Caco-2 (cell line): Measurements from ENCODE around the gene STPG1. TPM values are rescaled to one million over a fixed set of nuclear protein-coding genes. Genes with fewer than 3 reads are reported as not detected.

Experiments
- BruUV-seq: library from RNA; stranded (reverse); fragments of 400-500 nt; replicated peaks from 2 replicates; lab custom pipeline; 2021; lab: Mats Ljungman, UMichigan
- CTCF ChIA-PET: fragments of 300-600 bp; sonication (Branson Sonifier 250); formaldehyde crosslinking; loops from one replicate; lab custom pipeline; 2022; ENCODE audit warnings: antibody characterized with exemption; lab: Charles Lee
- POLR2A ChIA-PET: fragments of 300-600 bp; sonication (Branson Sonifier 250); formaldehyde crosslinking; loops from one replicate; lab custom pipeline; 2022; ENCODE audit warnings: antibody characterized with exemption; lab: Charles Lee
- DNase-seq, 2 experiments: peaks; one replicate each; pipeline versions ENCODE4 v3.0.0 to v3.0.0-alpha.2; 2020 to 2022
- H3K27me3 ChIP-seq: replicated peaks from 2 replicates; pipeline ENCODE4 v1.6.0; 2011; ENCODE audit warnings: low read length; ENCODE audit not compliant: control insufficient read depth, insufficient read depth
- H3K36me3 ChIP-seq: 2 replicates; pipeline ENCODE4 v1.5.1; 2011; ENCODE audit warnings: low read length; ENCODE audit not compliant: control insufficient read depth, insufficient read depth
- H3K4me1 ChIP-seq: fragments of 250-450 bp; sonication (Bioruptor Pico); 2 replicates; pipeline ENCODE4 v1.5.1; 2020; ENCODE audit warnings: mild to moderate bottlenecking
- H3K4me3 ChIP-seq: 2 replicates; pipeline ENCODE4 v1.5.1; 2011; ENCODE audit warnings: low read depth, mild to moderate bottlenecking, control low read depth, low read length
- H3K9me3 ChIP-seq: fragments of 250-450 bp; sonication (Bioruptor Pico); 2 replicates; pipeline ENCODE4 v1.5.1; 2020; ENCODE audit warnings: mild to moderate bottlenecking, moderate library complexity
- H3K27ac Mint-ChIP-seq: one replicate; pipeline ENCODE4 v1.8.0; 2022; ENCODE audit warnings: mixed read lengths; ENCODE audit not compliant: unreplicated experiment
- H3K27me3 Mint-ChIP-seq: one replicate; pipeline ENCODE4 v1.8.0; 2022; ENCODE audit warnings: mixed read lengths; ENCODE audit not compliant: insufficient read depth, unreplicated experiment
- H3K36me3 Mint-ChIP-seq: one replicate; pipeline ENCODE4 v1.8.0; 2022; ENCODE audit warnings: mild to moderate bottlenecking, mixed read lengths; ENCODE audit not compliant: insufficient read depth, unreplicated experiment
- H3K4me1 Mint-ChIP-seq: one replicate; pipeline ENCODE4 v1.8.0; 2022; ENCODE audit warnings: low read depth, mixed read lengths; ENCODE audit not compliant: unreplicated experiment
- H3K4me3 Mint-ChIP-seq: one replicate; pipeline ENCODE4 v1.8.0; 2022; ENCODE audit warnings: mild to moderate bottlenecking, moderate library complexity, mixed read lengths; ENCODE audit not compliant: unreplicated experiment
- H3K9me3 Mint-ChIP-seq: one replicate; pipeline ENCODE4 v1.8.0; 2022; ENCODE audit warnings: mixed read lengths; ENCODE audit not compliant: unreplicated experiment
- CTCF ChIP-seq, 2 experiments: fragments of 200-600 bp in 1 of 2; IDR thresholded peaks; 1 replicate in 1 of 2; 2 replicates in 1 of 2; pipeline versions ENCODE4 v1.5.1 to v1.8.0; 2011 to 2022; ENCODE audit warnings: antibody characterized with exemption in 1 of 2, control low read depth in 1 of 2, inconsistent platforms in 1 of 2, low read depth in 1 of 2, low read length in 1 of 2, mild to moderate bottlenecking in 1 of 2, moderate library complexity in 1 of 2; ENCODE audit not compliant: insufficient read depth in 1 of 2, severe bottlenecking in 1 of 2, unreplicated experiment in 1 of 2
- intact Hi-C: fragments of 100-400 bp; cut with micrococcal nuclease; formaldehyde crosslinking; loops from one replicate; pipeline ENCODE4 v1.10.0; 2022; ENCODE audit not compliant: unreplicated experiment
- total RNA-seq: library from RNA; stranded (reverse); gene quantifications from 2 replicates; pipeline ENCODE4 v1.2.3, GENCODE V29; 2022

The STPG1 gene
- total RNA-seq, 1 experiment from 2014 or later = 8.6 TPM

- no peak for DNase-seq
- 0 out of 2 replicates have a peak, but pooled peaks cover 6% of the 10 kb centered on the region for H3K4me1 ChIP-seq
- peaks cover 7% of the 10 kb centered on the region for H3K4me1 Mint-ChIP-seq
- TF ChIP-seq CTCF (IDR thresholded peaks at IDR 0.05; ENCODE audit: insufficient read depth in 1 of 2, low read depth in 1 of 2, low read length in 1 of 2, severe bottlenecking in 1 of 2, unreplicated experiment in 1 of 2) = no peak
- H3K4me3 Mint-ChIP-seq = no peak overlapping the region
- H3K27me3 ChIP-seq = no peaks in the 10 kb centered on the region
- no peak overlapping the region for H3K4me3 ChIP-seq
- no peaks in the 10 kb centered on the region for H3K36me3 Mint-ChIP-seq
- ChIA-PET POLR2A (no interaction called here), CTCF (no interaction called here)
- H3K36me3 ChIP-seq = no peaks in the 10 kb centered on the region
- H3K27ac Mint-ChIP-seq = no peak overlapping the region
- no peaks in the 10 kb centered on the region for H3K9me3 ChIP-seq
- BruUV-seq = no TSS peak
- H3K9me3 Mint-ChIP-seq = no peaks in the 10 kb centered on the region
- H3K27me3 Mint-ChIP-seq = no peaks in the 10 kb centered on the region
- intact Hi-C loops = no loop called here
These were observed 102.3 kb downstream of the STPG1 start for GRCh38 chr1:24311234-24311633.

GRCh38 chr1:24309762-24310485, 103.7 kb downstream of the STPG1 start:
- no peaks in the 10 kb centered on the region for H3K27me3 Mint-ChIP-seq
- BruUV-seq = no TSS peak

More at GRCh38 chr1:24309762-24310485, 103.7 kb downstream of the STPG1 start:
- H3K27me3 ChIP-seq = no peaks in the 10 kb centered on the region
- no peak for DNase-seq
- POLR2A ChIA-PET = no interaction called here
- no peak overlapping the region for H3K27ac Mint-ChIP-seq
- 0 out of 2 replicates have a peak, but pooled peaks cover 6% of the 10 kb centered on the region for H3K4me1 ChIP-seq
- no peak for TF ChIP-seq CTCF (IDR thresholded peaks at IDR 0.05; ENCODE audit: insufficient read depth in 1 of 2, low read depth in 1 of 2, low read length in 1 of 2, severe bottlenecking in 1 of 2, unreplicated experiment in 1 of 2)
- CTCF ChIA-PET = interaction anchor here (2.6 kb wide), 1 partner anchor 81 kb away, joined by 5 read pairs; no protein-coding TSS in a partner anchor
- H3K4me1 Mint-ChIP-seq = peaks cover 7% of the 10 kb centered on the region
- no peak overlapping the region for H3K4me3 Mint-ChIP-seq
- no peaks in the 10 kb centered on the region for H3K9me3 ChIP-seq
- no peak overlapping the region for H3K4me3 ChIP-seq
- H3K9me3 Mint-ChIP-seq = no peaks in the 10 kb centered on the region
- H3K36me3 ChIP-seq = no peaks in the 10 kb centered on the region
- intact Hi-C loops = loop anchor here (10.0 kb wide), 1 partner anchor 105 kb away; no protein-coding TSS in a partner anchor
- no peaks in the 10 kb centered on the region for H3K36me3 Mint-ChIP-seq
